ENCODE measurements around the gene UVSSA. TPM values are rescaled to one million over a fixed set of nuclear protein-coding genes. Genes with fewer than 3 reads are reported as not detected.

The UVSSA gene
- total RNA-seq (100 to 1,000 TPM in 1 of 5 donors, 10 to 100 TPM in 4; 15.1 to 103 (median 53.9) TPM), polyA plus RNA-seq (1 to 10 TPM; 4.1 to 7.0 (median 5.2) TPM)
- long read RNA-seq, donor 1, result 0 reads
- long read RNA-seq, donor 2, result 0 reads
- long read RNA-seq, donor 3, full-length matches to known transcripts, result 2 of 2 reads
- long read RNA-seq, donor 3, partial matches to known transcripts, result 0 of 2 reads
- long read RNA-seq, donor 3, other reads (novel, unspliced or antisense), result 0 of 2 reads
- long read RNA-seq, donor 4, result 0 reads
- long read RNA-seq, donor 5, full-length matches to known transcripts, result 1 of 1 reads
- long read RNA-seq, donor 5, partial matches to known transcripts, result 0 of 1 reads
- long read RNA-seq, donor 5, other reads (novel, unspliced or antisense), result 0 of 1 reads
- long read RNA-seq, donor 6, result 0 reads
- long read RNA-seq, donor 7, result 0 reads
- long read RNA-seq, donor 8, full-length matches to known transcripts, result 2 of 2 reads
- long read RNA-seq, donor 8, partial matches to known transcripts, result 0 of 2 reads
- long read RNA-seq, donor 8, other reads (novel, unspliced or antisense), result 0 of 2 reads
- long read RNA-seq, donor 9, full-length matches to known transcripts, result 3 of 3 reads
- long read RNA-seq, donor 9, partial matches to known transcripts, result 0 of 3 reads
- long read RNA-seq, donor 9, other reads (novel, unspliced or antisense), result 0 of 3 reads
- long read RNA-seq, donor 10, full-length matches to known transcripts, result 3 of 3 reads
- long read RNA-seq, donor 10, partial matches to known transcripts, result 0 of 3 reads
- long read RNA-seq, donor 10, other reads (novel, unspliced or antisense), result 0 of 3 reads

GRCh38 chr4:1346781-1347409 lies at the start of gene UVSSA:
Gene UVSSA (plus strand): TSS chr4:1347208. CDS start chr4:1348092, 884 bp downstream.
- no peak for TF ChIP-seq EP300 (IDR thresholded peaks at IDR 0.05)
- TF ChIP-seq POLR2AphosphoS5 (IDR thresholded peaks at IDR 0.05), result peak; percentile 84 to 94 (median 87)
- TF ChIP-seq CTCF (IDR thresholded peaks at IDR 0.05), result no peak
- no peak for TF ChIP-seq POLR2A (IDR thresholded peaks at IDR 0.05)
- peak within 1 kb of the TSS; percentile 73 to 97 (median 91) for H3K4me3 ChIP-seq
- peak; percentile 100 for DNase-seq
- WGBS, 5 donors, result 0 to 1% (median 1%) methylated on average over 10 to 76 of the region's 76 CpGs
- no peaks in the 10 kb centered on the region for H3K9me3 ChIP-seq
- H3K27ac ChIP-seq, result peak within 1 kb of the TSS; percentile 98 to 100 (median 100)
- intact Hi-C loops (cut with DNase I; ENCODE audit: low total_unique reads), result loop anchor here (5.0 kb wide), 1 partner anchor 55 kb away; no protein-coding TSS in a partner anchor
- H3K27me3 ChIP-seq, result no peaks in the 10 kb centered on the region
- peaks cover 19 to 60% (median 53%) of the 10 kb centered on the region in 4 donors for H3K4me1 ChIP-seq
- peaks cover 5 to 15% (median 12%) of the 10 kb centered on the region in 4 donors for H3K36me3 ChIP-seq

- Histone ChIP-seq H3K36me3 (peaks cover 9 to 53% (median 50%) of the 10 kb centered on the region in 4 donors), H3K27me3 (no peaks in the 10 kb centered on the region), H3K9me3 (no peaks in the 10 kb centered on the region), H3K4me1 (peaks cover 22 to 87% (median 53%) of the 10 kb centered on the region in 4 donors), H3K27ac (no peak overlapping the region), H3K4me3 (no peak overlapping the region)
- no peak for DNase-seq
- intact Hi-C loops (cut with DNase I; ENCODE audit: low total_unique reads), result no loop called here
- WGBS, 5 donors, result 76 to 90% (median 88%) methylated on average over 32 of the region's 32 CpGs
- TF ChIP-seq POLR2A (IDR thresholded peaks at IDR 0.05) (no peak), CTCF (IDR thresholded peaks at IDR 0.05) (no peak), EP300 (IDR thresholded peaks at IDR 0.05) (no peak), POLR2AphosphoS5 (IDR thresholded peaks at IDR 0.05) (no peak)
Measured at GRCh38 chr4:1297456-1298325, 49.3 kb upstream of the UVSSA start.

GRCh38 chr4:1298461-1298860 lies 48.5 kb upstream of the UVSSA start:
- Histone ChIP-seq H3K9me3 (no peaks in the 10 kb centered on the region), H3K4me3 (no peak overlapping the region), H3K36me3 (peaks cover 9 to 53% (median 50%) of the 10 kb centered on the region in 4 donors), H3K27ac (no peak overlapping the region), H3K4me1 (peaks cover 18 to 79% (median 46%) of the 10 kb centered on the region in 4 donors), H3K27me3 (no peaks in the 10 kb centered on the region)
- DNase-seq, result no peak
- no peak for TF ChIP-seq POLR2A (IDR thresholded peaks at IDR 0.05)
- no peak for TF ChIP-seq CTCF (IDR thresholded peaks at IDR 0.05)
- TF ChIP-seq EP300 (IDR thresholded peaks at IDR 0.05), result no peak
- no peak for TF ChIP-seq POLR2AphosphoS5 (IDR thresholded peaks at IDR 0.05)
- intact Hi-C loops (cut with DNase I; ENCODE audit: low total_unique reads), result no loop called here
- 94 to 96% (median 95%) methylated on average over 7 of the region's 7 CpGs for WGBS, 5 donors

Measured in stomach (tissue), 19 donors.